Hepatocyte (in vitro differentiated cells): ENCODE data around the gene FOXO6.

Experiments used
- CTCF ChIP-seq: fragments of 200-600 bp; sonication (generic); IDR thresholded peaks from 2 replicates; pipeline ENCODE4 v1.5.1; 2016; ENCODE audit warnings: antibody characterized with exemption, mild to moderate bottlenecking; ENCODE audit not compliant: poor library complexity
- EZH2 ChIP-seq: fragments of 200-600 bp; sonication (generic); IDR thresholded peaks from 2 replicates; pipeline ENCODE4 v1.6.1; 2016; ENCODE audit warnings: antibody characterized with exemption, mild to moderate bottlenecking, borderline replicate concordance

GRCh38 chr1:41314376-41315145, 46.7 kb upstream of the FOXO6 start:
- TF ChIP-seq CTCF (no peak), EZH2 (no peak)
